Stimulated activated CD8-positive, alpha-beta memory T cell treated with anti-CD3 and anti-CD28 coated beads, Interleukin-15, amount 100 ng/mL, for 4 hours (primary cell): ENCODE results near the gene CCDC85A.
A peak's percentile ranks its signal among the peaks of the same experiment; 100 is the strongest.
"Not testable (repeated sequence)": the region's sequence is repeated elsewhere in the genome, so short reads cannot be mapped to it uniquely, and the experiment has no call there.

Experiments used
- DNase-seq, 2 donors: peaks; one replicate each; pipeline ENCODE4 v3.0.0-alpha.2; 2020; ENCODE audit warnings: low read depth in 2 of 2

Gene CCDC85A

GRCh38 chr2:56183643-56184499, at the start of gene CCDC85A:
TSS of gene CCDC85A (plus strand) at chr2:56183990. CDS start at chr2:56184625, 635 bp downstream.
- peak in 1 of 2 donors; percentile 5 for DNase-seq

DNA sequence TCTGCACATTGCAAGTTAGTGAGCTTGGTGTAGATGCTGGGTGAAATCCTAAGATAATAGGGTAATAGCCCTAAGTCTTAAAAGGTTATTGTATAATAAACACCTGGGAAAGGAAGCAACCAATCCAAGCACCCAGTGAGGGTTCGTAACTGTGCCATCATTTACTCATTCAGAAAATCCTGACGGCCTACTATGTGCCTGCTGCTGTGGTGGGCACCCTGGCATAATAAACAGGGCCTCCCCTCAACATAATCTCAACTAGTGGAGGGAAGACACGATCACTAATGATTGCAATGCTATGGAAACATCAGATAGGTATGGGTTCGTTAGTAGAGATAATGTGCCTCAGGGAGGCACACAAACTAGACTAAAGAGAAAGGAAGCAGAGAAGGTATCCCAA, 48.9 kb upstream of the CCDC85A start:
- DNase-seq: no peak

- DNase-seq: not testable (repeated sequence)
Observed at GRCh38 chr2:56142497-56143061, 41.2 kb upstream of the CCDC85A start.

DNA sequence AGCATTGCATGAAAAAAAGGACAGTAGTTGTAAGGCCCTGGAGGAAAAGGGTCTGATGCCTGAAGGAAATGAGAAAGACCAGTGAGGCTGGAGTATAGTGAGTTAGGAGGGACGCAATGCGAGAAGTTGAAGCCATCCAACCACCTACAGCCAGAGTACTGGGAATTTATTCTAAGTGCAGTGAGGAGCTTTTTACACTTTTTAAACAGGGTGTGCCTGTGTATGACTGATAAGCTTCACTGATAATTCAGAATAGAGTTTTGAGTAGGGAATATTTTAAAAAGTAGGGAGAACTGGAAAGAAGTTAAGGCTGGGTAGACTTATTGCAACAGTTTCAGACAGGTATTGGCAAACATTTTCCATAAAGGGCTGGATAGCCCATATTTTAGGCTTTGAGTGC, 35.9 kb upstream of the CCDC85A start:
- DNase-seq: no peak

DNA sequence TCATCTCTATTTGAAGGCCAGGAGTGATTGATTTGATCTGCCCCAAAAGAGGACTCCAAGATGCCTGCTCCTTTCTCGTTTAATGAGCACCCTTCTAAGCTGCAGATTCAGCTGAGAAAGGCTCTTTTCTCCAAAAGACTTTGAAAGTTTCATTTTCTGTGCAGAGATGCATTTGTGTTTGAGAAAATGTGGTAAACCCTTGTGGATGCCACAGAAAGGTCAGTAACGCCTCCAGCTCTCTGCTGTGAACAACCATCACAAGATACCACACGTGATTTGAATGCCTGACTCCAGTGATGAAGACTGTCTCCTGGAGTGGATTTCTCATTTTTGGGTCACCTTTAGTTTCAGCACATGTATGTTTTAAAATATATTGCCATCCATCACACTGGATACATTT, 35.0 kb upstream of the CCDC85A start:
- DNase-seq: no peak

- DNase-seq: no peak
Observed at GRCh38 chr2:56151841-56152240, 31.9 kb upstream of the CCDC85A start.

- DNase-seq: no peak
Observed at GRCh38 chr2:56155188-56155587, 28.6 kb upstream of the CCDC85A start.

- not testable (repeated sequence) for DNase-seq
Observed at GRCh38 chr2:56159875-56160274, 23.9 kb upstream of the CCDC85A start.

- no peak for DNase-seq
Observed at GRCh38 chr2:56167616-56168562, 15.9 kb upstream of the CCDC85A start.

GRCh38 chr2:56169521-56169920, 14.3 kb upstream of the CCDC85A start:
- DNase-seq: no peak

GRCh38 chr2:56170504-56170903, 13.3 kb upstream of the CCDC85A start:
- no peak for DNase-seq

DNA sequence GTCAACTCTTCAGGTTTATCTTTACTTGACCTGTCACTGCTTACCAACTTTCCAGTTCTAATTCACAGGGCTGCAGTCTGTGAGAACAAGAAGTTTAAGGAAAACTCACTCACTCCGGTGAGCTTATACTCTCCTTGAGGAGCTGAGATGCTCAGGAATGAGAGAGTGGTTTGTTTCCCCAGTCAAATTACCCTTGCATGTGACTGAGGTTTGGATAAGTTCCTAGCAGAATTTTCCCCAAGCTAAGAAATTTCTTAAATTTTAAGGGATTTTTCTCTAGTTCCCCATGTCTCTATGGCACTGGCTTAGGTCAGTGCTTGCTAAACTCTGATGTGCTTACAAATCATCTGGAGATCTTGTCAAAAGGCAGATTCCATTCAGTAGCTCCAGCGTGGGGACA, 12.8 kb upstream of the CCDC85A start:
- DNase-seq: no peak

DNA sequence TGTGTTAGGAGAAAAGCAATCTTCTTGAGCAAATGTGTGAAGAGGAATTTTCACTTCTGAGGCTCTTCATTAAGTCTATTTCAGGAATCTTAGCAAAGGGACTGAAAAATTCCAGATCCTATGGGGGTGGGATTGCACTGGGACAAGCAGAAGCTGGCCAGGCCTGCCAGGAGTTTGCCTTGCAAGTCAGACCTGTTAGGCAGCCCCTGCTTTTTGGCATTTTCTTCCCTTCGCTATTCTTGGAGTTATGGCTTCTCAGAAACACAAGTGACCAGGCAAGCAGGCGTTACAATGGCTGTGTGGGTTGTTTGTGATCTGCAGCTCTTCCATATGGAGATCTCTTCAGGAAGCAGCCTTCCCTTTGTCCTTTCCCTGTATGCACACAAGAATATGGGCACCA, 8.0 kb upstream of the CCDC85A start:
- no peak for DNase-seq

DNA sequence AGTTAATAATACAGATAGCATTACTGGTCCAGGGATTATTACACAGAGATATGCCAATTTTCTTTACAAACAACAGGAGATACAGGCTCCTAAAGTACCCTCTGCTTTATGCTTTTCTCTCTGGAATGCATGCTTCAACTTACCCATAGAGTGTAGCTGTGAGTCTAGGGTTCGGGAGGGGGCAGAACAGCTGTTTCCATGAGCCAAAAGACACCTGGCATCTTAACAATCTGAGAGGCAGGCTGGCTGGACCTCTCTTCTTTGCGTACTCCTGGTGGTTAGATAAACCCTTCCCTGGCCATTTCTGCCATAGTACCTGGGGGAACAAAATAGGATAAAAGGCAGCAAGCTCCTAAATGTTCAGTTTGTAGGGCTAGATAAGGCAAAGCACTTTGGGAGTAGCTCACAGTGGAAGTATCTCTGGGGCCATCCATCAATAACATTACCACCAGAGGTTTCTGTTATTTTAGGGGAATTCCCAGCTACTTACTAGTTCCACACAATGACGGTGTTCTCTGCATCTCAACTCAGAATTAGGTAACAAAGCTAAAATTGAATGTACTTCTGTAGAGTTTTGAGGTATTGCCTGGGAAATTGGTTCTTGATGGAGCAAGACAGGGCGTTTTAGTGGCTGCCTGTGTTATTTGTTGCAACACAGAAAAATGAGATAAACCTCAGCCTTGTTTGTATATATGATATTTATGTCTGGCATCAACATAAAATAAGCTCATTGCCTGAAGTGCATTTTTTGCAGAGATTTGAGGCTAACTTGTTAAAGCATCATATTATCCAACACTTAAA, 6.2 kb upstream of the CCDC85A start:
- no peak for DNase-seq

DNA sequence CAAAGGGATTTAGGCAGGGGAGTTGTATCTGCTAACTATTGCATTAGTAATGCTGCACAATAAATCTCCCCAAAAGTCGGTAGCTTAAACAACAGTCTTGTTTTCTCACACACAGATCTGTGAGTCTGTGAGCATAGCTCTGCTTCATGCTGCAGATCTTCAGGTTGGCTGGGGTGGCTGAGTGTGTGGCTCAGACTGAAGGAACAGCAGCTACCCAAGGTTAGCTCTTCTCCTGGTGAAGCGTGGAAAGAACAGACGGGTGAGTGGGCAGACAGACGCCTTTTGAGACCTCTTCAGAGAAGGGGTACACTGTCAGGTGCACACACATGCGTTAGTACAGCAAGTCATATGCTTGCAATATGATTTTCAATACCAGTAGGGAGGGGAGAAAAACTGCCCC, 3.9 kb upstream of the CCDC85A start:
- no peak for DNase-seq

DNA sequence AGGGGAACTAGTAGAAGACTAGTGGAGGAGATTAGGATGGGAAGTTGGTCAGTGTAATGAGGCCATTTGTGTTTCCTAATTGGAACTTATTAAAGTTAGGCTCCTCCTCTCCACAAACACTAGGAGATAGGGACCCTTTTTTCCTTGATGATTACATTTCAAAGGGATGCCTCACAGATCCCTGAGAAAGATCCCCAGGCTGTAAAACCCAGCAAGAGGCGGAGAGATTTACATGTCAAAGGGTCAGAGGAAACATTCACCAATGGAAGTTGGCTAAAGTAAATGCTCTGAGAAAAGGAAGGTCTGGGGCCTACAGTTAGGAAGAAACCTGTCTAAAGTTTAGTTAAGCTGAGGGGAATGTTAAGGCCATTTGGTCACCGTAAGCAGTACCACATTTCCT, 1.4 kb upstream of the CCDC85A start:
- no peak for DNase-seq

GRCh38 chr2:56184500-56185011, 766 bp downstream of the CCDC85A start:
- DNase-seq: no peak

- no peak for DNase-seq
Observed at GRCh38 chr2:56185101-56185581, 1.4 kb downstream of the CCDC85A start.

DNA sequence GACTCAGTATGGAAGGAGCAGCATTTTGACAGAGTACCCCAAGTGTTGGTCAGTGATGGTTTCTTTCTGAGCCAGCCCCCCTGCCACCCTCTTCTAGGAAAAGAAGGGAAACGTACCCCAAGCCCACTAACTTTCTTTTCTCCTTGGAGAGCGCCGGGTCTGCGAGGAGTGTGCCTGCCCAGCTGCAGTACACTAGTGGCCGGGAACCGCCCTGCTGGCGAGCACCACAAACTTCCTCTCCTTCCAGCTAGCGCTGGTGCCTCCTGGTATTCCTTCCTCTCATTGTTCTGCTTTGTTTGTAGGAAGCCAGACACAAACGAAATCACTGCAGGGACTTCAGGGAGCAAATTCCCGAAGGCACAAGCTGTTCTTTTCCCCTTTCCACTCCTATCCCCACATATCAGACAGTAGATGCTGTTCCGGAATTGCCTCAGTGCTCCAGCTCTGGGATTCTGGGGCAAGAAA, 1.8 kb downstream of the CCDC85A start:
- DNase-seq: no peak

DNA sequence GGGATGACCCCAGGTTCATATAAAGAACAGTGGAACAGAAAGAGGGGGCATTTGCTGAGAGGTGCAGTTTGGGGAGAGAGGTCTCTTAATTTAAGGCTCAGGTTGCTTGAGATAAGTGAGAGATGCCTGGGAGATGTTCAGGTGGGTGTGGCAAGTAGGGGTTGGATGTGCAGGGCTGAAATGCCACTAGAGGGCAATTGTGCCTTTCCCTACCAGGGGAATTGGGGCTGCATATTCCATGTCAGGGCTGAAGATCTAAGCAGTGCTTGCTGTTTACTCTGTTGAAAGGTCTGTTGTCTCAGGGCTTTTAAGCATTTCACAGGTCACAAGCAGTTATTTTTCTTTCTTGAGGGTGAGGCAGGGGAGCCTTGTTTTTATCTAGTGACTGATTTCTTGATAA, 7.8 kb downstream of the CCDC85A start:
- no peak for DNase-seq
